Measurements from ENCODE around the gene SUN1.
"Not testable (repeated sequence)": the region's sequence is repeated elsewhere in the genome, so short reads cannot be mapped to it uniquely, and the experiment has no call there.

The SUN1 gene

DNA sequence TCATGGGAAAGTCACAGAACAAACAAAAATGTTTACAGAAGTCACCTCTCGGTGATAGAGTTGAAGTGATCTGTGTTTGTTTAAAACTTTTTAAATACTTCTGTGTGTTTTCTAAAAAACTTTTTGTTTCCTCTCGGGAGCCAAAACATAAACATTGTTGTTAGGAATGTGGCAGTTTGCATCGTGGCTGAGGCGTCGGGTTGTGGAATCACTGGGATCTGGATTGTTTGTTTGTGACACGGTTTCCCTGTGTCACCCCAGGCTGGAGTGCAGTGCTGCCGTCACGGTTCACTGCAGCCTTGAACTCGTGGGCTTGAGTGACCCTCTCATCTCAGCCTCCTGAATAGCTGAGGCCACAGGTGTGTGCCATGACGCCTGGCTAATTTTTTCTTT, 29.0 kb upstream of the SUN1 start:
- FAIRE-seq (no peak), DNase-seq (ENCODE audit: extremely low spot score, insufficient read length, low read depth) (no peak)

DNA sequence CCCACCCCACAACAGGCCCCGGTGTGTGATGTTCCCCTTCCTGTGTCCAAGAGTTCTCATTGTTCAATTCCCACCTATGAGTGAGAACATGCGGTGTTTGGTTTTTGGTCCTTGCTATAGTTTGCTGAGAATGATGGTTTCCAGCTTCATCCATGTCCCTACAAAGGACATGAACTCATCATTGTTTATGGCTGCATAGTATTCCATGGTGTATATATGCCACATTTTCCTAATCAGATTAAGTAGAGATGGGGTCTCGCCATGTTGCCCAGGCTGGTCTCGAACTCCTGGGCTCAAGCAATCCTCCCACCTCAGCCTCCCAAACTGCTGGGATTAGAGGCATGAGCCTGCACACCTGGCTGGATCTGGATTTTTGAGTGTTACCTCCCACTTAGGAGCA, 28.5 kb upstream of the SUN1 start:
- not testable (repeated sequence) for DNase-seq (ENCODE audit: extremely low spot score, insufficient read length, low read depth); FAIRE-seq

DNA sequence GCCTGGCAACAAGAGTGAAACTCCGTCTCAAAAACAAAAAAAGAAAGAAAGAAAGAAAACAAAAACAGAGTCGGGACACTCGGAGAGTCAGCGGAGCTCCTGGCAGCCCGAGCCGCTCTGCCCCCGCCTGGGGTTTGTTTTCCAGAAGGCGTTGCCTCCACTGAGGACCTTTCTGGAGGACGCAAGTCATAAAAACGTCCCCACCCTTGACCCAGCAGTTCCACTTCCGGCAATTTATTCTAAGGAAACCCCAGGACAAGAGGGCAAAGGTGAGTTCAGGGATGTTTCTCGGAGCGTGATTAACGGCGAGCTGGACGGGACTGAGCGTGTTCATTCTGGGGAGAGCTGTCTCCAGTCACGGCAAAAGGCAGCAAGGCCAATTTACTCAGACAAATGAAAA, 27.0 kb upstream of the SUN1 start:
- DNase-seq (ENCODE audit: extremely low spot score, insufficient read length, low read depth) = no peak
- no peak for FAIRE-seq

DNA sequence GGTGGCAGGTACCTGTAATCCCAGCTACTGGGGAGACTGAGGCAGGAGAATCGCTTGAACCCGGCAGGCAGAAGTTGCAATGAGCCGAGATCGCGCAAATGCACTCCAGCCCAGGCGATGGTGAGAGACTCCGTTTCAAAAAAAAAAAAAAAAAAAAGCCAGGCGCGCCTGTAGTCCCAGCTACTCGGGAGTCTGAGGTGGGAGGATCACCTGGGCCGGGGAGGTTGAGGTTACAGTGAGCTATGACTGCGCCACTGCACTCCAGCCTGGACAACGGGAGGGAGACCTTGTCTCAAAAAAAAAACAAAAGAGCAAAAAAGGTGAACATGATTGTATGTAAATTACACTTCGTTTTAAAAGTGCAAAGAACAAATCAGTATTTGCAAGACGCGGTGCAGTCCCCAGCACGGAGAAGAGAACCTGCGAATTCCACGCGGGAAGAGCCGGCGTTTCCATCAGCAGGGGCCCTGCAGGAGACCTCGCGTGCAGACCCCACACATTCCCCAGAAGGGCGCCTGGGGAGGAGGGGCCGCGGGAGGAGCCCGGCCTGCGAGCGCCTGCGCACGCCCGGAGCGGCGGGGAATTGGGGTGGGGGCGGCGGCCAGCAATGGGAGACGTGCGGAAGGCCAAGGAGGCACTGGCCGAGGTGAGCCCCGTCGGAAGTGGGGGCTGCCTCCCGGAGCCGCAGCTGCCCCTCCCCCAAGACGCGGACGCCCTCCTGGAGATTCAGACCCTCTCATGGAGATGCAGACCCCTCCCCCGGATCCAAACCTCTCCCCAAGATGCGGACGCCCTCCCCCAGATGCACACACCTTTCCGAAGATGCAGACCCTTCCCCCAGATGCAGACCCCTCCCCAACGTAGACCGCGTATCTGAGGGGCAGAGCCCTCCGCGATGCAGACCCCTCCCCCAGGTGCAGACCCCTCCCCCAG, 16.7 kb upstream of the SUN1 start:
- no peak for FAIRE-seq
- no peak for DNase-seq (ENCODE audit: extremely low spot score, insufficient read length, low read depth)

DNA sequence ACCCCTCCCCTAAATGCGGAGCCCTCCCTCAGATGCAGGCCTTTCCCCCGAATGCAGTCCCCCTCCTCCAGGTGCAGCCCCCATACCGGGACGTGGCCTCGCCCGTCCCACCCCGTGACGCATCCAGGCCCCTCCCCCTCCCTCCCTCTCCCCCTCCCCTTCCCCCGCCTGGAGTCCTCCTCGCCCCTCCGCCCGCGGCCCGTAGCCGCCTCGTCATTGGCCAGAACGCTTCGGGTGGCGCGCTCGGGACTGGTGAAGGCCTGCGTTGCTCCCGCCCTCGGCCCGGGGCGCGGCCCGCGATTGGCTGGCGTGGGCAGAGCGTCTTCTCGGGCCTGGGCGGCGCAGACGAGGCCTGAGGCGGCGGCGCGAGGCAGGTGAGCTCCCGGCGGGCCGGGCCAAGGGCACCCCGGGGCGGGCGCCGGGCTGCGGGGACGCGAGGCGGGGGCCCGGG, 16.0 kb upstream of the SUN1 start:
- DNase-seq (ENCODE audit: extremely low spot score, insufficient read length, low read depth) = peak; percentile 99
- FAIRE-seq = peak; percentile 88

DNA sequence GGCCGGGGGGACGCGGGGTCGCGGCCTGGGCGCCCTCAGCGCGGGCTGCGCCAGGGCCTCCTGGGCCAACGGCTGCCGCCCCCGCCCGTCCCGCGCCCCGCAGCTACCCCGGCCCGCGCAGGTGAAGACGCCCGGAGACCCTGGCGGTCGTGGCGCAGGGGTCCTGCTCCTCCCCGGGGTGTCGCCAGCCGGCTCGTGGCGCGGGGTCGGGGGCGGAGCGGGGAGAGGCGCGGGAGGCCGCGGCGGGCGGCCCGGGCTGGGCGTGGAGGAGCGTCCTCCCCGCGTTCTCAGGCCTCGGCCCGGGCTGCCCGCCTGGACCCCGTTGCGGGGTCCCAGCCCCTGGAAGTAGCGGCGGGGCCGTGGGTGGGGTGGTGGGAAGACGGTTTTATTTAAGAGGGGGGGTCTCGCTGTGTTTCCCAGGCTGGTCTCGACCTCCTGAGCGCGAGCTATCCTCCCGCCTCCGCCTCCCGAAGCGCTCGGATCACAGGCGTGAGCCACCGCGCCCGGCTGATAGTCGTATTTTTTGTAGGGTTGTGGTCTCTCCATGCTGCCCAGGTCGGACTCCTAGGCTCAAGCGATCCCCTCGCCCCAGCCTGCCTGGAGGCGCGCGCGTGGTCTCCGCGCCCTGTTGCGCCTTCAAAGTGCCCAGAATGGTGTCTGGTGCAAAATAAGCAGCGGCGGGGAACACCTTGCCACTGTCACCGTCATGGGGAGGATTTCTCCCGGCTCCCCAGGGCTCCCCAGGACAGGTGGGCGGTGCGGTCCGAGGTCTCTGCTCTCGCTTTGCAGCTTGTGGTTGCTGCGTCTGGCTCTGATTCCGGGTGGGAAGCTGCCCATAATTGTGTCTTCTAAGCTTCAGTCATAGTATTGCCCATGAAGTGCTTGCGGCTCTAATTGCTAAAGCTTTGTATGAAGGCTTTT, 15.3 kb upstream of the SUN1 start:
- DNase-seq (ENCODE audit: extremely low spot score, insufficient read length, low read depth) = no peak
- FAIRE-seq = peak; percentile 39

DNA sequence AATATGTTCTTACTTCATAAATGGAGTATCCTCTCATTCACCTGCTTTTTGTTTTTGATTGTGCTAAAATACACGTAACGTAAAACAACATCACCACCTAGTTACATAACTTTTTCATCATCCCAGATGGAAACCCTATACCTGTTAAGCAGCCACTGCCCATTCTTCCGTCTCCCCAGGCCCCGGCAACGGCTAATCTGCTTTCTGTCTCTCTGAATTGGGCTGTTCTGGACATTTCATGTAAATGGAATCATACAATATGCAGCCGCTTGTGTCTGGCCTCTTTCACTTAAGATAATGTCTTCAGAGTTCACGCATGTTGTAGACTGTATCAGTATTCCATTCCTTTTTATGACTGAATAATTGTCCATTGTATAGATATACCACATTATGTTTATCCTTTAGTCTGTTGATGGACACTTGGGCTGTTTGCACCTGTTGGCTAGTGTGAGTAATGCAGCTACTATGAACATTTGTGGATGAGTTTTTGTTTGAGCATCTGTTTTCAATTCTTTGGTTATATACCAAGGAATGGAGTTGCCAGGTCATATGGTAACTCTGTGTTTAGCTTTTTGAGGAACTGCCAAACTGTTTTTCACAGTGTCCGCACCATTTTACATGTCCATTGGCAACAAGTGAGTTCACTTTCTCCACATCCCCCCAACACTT, 14.1 kb upstream of the SUN1 start:
- DNase-seq (ENCODE audit: extremely low spot score, insufficient read length, low read depth) = no peak
- peak; percentile 49 for FAIRE-seq

DNA sequence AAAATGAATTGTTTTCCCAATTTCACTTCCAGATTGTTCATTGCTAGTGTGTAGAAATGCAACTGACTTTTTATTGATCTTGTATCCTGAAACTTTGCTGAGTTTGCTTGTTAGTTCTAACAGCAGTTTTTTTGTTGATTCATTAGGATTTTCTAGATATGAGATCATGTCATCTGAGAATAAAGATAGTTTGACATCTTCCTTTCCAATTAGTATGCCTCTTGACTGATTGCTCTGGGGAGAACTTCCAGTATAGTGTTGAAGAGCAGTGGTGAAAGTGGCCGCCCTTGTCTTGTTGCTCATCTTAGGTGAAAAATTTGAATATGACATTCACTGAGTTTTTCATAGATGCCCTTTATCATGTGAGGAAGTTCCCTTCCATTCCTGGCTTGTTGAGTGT, 11.9 kb upstream of the SUN1 start:
- no peak for FAIRE-seq
- no peak for DNase-seq (ENCODE audit: extremely low spot score, insufficient read length, low read depth)

DNA sequence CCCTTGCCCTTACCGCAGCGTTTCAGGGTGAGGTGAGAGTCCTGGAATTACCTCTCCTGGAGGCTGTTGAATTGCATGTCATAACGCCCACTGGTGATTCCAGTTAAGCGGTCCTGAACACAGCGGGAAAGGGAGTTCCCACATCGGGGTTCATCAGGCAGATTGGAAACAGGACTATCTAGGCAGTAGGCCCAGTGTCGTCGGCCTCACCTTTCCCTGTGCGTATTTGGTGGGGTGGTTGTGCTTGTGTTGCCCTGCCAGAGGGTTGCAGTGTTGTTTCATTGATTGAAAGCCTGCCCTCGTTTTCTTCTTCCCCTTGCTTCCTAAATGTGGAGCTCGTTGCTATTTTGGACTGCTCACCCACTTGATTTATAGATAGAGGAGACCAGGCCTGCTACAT, 10.6 kb upstream of the SUN1 start:
- FAIRE-seq = no peak

DNA sequence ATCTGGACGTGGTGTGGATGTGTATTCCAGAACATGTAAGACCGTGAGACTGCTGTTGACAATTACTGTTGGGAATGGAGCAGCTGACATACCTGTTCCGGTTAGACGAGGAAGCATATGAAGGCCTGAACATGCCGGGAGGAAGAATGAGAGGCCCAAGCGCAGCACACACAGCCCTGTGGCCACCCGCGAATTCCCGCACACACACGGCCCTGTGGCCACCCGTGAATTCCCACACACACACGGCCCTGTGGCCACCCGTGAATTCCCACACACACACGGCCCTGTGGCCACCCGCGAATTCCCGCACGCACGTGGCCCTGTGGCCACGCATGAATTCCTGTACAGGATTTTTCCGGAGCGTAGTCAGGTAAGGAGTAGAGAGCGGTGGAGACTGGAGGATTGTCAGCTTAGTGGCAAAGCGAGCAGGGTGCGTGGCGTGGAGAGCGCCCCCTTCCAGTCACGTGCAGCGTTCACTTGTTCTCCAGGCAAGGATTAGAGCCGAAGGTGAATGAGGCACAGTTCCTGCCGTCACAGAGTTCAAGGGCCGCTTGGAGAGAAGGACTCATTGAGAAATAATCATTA, 9.5 kb upstream of the SUN1 start:
- no peak for DNase-seq (ENCODE audit: extremely low spot score, insufficient read length, low read depth)
- FAIRE-seq = no peak

More for the DNA sequence above, 10.6 kb upstream of the SUN1 start:
- no peak for DNase-seq (ENCODE audit: extremely low spot score, insufficient read length, low read depth)

DNA sequence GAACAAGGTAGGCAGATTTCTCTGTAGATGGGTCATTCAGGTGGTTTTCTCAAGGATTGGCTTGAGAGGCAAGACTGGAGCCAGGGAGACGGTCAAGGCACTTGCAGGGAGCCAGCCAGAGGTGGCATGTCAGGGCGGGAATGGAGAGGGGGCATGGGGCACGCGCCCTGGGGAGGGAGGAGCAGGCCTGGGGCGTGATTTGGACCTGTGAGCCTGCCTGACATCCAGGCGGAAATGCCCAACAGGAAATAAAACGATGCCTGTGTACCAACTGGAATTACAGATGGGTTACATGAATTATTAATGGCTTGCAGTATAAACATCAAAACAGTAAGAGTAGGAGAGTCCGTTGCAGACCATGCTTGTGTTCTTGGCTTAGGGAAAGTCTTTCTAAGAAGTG, 8.6 kb upstream of the SUN1 start:
- no peak for FAIRE-seq
- no peak for DNase-seq (ENCODE audit: extremely low spot score, insufficient read length, low read depth)

DNA sequence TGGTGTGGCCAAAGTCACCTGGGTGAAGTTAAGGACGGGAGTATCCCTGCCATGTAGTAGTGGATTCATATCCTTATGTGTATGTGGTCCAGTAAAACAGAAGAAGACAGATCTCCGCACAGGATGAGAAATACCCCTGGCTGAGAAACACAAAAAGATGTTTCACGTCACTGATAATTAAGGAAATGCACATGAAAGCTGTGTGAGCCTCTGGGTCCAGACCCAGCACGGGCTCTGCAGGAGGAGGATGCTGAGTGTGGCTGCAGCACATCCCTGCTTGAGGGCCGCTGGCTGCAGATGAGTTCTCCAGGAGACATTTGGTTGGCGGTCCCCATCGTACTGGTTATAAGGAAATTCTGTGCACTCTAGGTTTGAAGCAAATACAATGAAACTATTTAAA, 8.2 kb upstream of the SUN1 start:
- DNase-seq (ENCODE audit: extremely low spot score, insufficient read length, low read depth) = no peak
- FAIRE-seq = no peak

DNA sequence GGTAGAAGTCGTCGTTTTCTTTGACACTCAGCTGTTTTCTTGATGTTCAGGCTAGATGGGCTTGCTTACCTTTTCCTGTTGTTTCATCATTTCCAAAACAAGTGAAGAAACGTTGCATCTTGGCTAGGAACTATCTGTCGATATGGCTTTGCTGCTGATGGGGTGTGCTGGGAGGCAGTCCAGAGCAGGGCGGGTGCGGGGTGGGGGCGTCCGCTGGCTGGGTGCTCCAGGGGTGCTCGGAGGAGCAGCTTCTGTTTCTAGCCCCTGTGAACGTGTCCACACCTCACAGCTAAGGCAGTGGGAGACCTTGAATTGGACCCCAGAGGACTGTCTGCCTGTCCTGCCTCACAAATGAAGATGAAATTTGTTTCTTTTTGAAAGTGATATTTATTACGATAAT, 7.6 kb upstream of the SUN1 start:
- FAIRE-seq = no peak
- no peak for DNase-seq (ENCODE audit: extremely low spot score, insufficient read length, low read depth)

DNA sequence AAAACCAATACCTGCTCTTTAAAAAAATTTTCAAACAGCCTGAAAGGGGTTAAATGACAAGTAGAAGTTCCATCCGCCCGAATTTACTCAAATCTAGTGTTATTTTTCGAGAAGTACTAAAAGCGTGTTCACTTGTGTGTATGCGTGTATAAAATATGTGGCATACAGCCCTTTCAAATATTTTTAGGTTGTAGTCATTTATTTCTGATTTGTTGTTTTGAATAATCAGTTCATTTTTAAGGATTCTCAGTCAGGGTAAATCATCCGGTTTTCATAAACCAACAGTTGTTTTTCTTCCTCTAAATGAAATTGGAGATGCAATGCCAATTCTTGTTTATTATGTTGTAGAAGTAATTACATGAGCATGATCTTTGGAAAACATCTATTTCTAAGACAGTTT, 6.9 kb upstream of the SUN1 start:
- FAIRE-seq (no peak), DNase-seq (ENCODE audit: extremely low spot score, insufficient read length, low read depth) (no peak)

DNA sequence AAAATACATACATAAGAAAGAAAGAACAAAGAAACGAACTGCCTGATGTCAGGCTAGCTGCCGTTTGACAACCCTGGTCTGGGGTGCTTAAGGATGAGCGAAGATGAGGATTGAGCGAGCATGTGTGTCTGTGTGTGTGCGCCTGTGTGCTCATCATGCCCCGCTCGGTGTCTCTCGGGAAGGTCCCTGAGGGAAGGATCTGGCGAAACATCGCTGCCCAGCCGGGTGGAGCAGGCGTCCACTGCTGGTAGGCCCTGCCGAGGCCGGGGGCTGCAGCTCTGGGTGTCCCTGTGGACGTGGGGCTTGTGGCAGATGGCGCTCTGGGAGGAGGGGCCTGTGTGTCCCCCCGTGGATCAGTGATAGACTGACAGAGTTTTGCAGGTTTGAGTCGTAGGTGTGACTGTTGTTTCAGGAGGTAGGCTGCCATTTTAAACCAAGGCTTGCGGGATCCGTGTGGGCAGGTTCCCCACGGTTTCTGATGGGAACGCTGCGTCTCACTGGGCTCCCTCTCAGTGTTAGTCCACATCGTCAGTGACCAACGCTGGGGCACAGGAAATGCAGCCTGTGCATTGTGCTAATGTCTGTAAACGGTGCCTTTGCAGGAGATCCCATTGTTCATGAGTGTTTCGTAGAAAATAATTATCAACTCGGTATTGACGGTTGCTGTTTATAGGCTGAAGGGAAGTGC, 5.9 kb upstream of the SUN1 start:
- DNase-seq (ENCODE audit: extremely low spot score, insufficient read length, low read depth) (no peak), FAIRE-seq (no peak)

DNA sequence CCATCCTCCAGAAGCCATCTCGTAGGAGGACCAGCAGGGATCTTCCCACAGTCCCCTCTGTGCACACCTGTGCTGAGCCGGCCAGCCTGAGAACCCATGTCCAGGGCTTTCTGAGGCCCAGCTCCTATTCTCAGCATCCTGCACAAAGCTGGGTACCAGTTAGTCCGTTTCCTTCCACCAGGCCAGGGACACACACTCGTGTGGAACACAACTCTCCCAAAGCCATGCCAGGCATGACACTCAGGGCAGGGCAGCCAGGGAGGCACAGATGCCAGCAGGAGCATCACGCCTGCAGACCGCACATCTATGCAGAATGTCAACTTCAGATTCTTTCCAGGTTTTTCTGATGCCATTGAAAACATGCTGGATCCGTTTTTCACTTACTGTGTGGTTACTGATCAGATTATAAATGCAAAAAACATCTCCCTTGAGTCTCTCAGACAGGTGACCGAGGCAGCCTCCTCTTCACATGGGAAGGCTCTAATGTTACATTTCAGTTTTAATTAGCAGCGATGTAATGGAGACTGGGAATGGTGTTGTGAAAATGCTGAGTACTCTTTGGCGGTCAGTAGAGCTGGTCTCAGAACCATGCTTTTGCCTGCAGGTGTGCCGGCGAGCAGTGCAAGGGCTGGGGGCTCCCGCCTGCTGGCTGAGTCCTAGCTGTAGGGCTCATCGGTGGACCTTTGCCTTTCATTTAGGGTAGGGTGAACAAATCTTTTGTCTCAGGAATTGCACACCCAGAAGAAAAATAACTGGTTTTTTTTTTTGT, 3.3 kb upstream of the SUN1 start:
- FAIRE-seq = no peak

DNA sequence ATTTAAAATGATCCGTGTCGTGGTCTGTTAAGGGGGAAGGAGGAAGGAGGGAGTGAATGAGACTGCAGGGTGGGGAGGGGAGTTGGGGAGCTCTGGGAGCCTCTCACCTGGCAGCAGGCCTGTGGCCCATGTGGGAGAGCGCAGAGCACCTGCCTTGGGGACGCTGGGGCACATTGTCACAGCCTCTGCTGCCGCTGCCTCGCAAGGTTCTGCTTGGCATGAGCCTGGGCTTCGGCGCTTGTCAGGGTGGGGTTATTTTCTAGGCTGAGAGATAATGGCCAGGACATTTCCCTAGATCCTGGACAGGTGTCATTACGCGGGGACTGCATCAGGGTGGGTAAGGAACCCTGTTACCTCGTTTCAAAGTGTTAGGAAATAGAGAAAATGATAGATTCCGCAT, 2.2 kb upstream of the SUN1 start:
- no peak for FAIRE-seq

More for the DNA sequence above, 3.3 kb upstream of the SUN1 start:
- no peak for DNase-seq (ENCODE audit: extremely low spot score, insufficient read length, low read depth)

DNA sequence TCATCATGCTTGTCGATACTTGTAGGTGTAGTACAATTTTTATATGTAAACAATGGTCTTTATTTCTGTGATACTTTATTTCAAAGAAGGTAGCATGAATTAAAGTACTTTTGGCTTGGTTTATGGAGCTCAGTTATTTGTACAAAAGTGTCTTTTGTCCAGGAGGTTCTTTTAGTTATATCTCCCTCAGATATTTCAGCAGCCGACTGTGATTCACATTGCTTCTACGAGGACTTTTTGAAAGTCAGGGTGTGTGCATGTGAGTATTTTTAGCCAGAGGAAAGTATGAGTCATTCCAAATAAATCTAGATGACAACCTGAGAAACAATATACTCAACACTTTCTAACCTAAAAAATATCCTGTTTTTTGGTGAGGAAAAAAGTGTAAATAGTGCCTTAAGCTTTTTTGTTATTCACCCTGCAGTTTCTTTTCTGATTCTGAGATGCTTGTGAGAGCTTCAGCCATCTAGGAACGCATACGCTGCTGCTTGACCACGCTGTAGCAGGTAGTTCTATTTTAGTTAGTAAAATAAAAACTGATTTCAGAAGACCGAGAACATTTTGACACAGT, 595 bp upstream of the SUN1 start:
- peak; percentile 78 for FAIRE-seq
- DNase-seq (ENCODE audit: extremely low spot score, insufficient read length, low read depth) = peak; percentile 35

More for the DNA sequence above, 2.2 kb upstream of the SUN1 start:
- DNase-seq (ENCODE audit: extremely low spot score, insufficient read length, low read depth) = no peak

All from GM18507 (cell line).